ENCODE results near the gene RALGAPA2. TPM values are rescaled to one million over a fixed set of nuclear protein-coding genes. Genes with fewer than 3 reads are reported as not detected.

Gene RALGAPA2
- total and polyA plus RNA-seq, 2 donors (not counting 3 experiments of a cell fraction or from before 2014, with no cell fraction given), result 10.0 to 46.8 TPM

DNA sequence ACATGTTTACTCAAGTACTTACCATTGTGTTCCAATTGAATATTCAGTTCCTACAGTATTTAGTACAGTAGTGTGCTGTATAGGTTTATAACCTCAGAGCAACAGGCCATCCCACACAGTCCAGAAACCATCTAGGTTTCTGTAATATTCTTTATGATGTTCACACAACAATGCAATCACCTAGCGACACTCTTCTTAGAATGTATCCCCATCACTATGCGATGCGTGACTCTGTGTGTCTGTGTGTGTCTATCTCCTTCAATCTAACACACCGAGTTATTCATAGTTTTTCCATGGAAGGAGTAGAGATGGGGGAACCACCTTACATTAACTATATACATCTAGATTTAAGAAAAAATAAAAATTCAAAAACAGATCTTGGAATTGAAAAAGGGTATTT, 182.8 kb downstream of the RALGAPA2 start:
- intact Hi-C loops (cut with micrococcal nuclease), result no loop called here
- no TSS peak for BruUV-seq (replicated peaks)
- no peak for FAIRE-seq

DNA sequence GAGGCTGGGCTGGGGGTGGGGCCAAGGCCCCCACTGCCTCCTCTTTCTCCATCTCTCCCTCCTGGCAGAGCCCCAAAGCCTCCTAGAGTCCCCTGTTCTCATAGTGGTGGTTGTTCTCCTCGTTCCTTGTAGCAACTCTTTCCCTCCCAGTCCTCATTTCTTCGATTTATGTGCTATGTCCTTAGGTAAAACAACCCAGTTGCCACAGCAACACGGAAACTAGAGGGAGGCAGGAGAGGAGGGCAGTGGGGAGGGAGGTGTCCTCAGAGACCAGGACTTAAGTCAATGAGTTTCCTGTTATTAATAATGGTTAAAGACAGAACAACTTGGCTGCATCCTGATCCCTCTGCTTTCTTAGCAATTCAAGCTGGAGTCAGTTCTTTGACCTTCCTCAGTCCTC, 183.6 kb downstream of the RALGAPA2 start:
- Histone ChIP-seq H2AFZ (ENCODE audit: low read depth, low read length) (no peak overlapping the region), H3K9ac (replicated peaks; ENCODE audit: extremely low read depth, insufficient read depth, low read length) (no peak overlapping the region), H4K20me1 (replicated peaks; ENCODE audit: control insufficient read depth, extremely low read depth, insufficient read depth, low read length) (no peaks in the 10 kb centered on the region), H3K27ac (ENCODE audit: insufficient read depth, low read depth, low read length) (no peak overlapping the region), H3K4me3 (replicated peaks in 1 of 3; ENCODE audit: insufficient read depth in 1 of 3, low read depth in 1 of 3, low read length in 3 of 3) (no peak overlapping the region), H3K4me1 (ENCODE audit: control insufficient read depth, extremely low read depth, insufficient read depth, low read length) (no peaks in the 10 kb centered on the region), H3K9me1 (replicated peaks; ENCODE audit: control insufficient read depth, extremely low read depth, insufficient read depth, low read length) (no peaks in the 10 kb centered on the region), H3K36me3 (ENCODE audit: control insufficient read depth in 2 of 2, extremely low read depth in 1 of 2, insufficient read depth in 2 of 2, low read length in 2 of 2) (peaks cover 2 to 21% of the 10 kb centered on the region in 2 experiments), H3K4me2 (ENCODE audit: insufficient read depth, low read length) (no peak overlapping the region), H3K27me3 (ENCODE audit: control insufficient read depth in 2 of 2, insufficient read depth in 2 of 2, low read length in 2 of 2) (no peaks in the 10 kb centered on the region), H3K79me2 (ENCODE audit: control insufficient read depth, insufficient read depth, low read length) (no peaks in the 10 kb centered on the region), H3K9me3 (replicated peaks; ENCODE audit: control insufficient read depth, insufficient read depth, low read length) (no peaks in the 10 kb centered on the region)
- FAIRE-seq, result no peak
- peak; percentile 9 for DNase-seq (ENCODE audit: low read depth, low spot score)
- no TSS peak for BruUV-seq (replicated peaks)
- dilution Hi-C loops (cut with MboI; ENCODE audit: extremely low pct_ligation_motif_present, low sequenced_read_pairs), result no loop called here
- intact Hi-C loops (cut with micrococcal nuclease), result no loop called here
- TF ChIP-seq POLR2A (IDR thresholded peaks at IDR 0.05; ENCODE audit: low read depth, low read length) (no peak), JUN (IDR thresholded peaks at IDR 0.05; ENCODE audit: borderline replicate concordance, insufficient read depth, insufficient read length, low read depth) (no peak)
- TF ChIP-seq, protein P1, sequence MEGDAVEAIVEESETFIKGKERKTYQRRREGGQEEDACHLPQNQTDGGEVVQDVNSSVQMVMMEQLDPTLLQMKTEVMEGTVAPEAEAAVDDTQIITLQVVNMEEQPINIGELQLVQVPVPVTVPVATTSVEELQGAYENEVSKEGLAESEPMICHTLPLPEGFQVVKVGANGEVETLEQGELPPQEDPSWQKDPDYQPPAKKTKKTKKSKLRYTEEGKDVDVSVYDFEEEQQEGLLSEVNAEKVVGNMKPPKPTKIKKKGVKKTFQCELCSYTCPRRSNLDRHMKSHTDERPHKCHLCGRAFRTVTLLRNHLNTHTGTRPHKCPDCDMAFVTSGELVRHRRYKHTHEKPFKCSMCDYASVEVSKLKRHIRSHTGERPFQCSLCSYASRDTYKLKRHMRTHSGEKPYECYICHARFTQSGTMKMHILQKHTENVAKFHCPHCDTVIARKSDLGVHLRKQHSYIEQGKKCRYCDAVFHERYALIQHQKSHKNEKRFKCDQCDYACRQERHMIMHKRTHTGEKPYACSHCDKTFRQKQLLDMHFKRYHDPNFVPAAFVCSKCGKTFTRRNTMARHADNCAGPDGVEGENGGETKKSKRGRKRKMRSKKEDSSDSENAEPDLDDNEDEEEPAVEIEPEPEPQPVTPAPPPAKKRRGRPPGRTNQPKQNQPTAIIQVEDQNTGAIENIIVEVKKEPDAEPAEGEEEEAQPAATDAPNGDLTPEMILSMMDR (IDR thresholded peaks at IDR 0.05; ENCODE audit: extremely low read depth in 1 of 2, insufficient read depth in 1 of 2, low read depth in 1 of 2, low read length in 2 of 2), result no peak
- CTCF ChIA-PET, result no interaction called here
- POLR2A ChIA-PET, result no interaction called here

More for the DNA sequence above, 182.8 kb downstream of the RALGAPA2 start:
- TF ChIP-seq JUN (IDR thresholded peaks at IDR 0.05; ENCODE audit: borderline replicate concordance, insufficient read depth, insufficient read length, low read depth), result no peak
- TF ChIP-seq, protein P2, sequence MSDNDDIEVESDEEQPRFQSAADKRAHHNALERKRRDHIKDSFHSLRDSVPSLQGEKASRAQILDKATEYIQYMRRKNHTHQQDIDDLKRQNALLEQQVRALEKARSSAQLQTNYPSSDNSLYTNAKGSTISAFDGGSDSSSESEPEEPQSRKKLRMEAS (IDR thresholded peaks at IDR 0.05; ENCODE audit: insufficient read depth, insufficient read length), result no peak
- ChIA-PET POLR2A (no interaction called here), CTCF (no interaction called here)
- Histone ChIP-seq H3K4me3 (replicated peaks in 1 of 3; ENCODE audit: insufficient read depth in 1 of 3, low read depth in 1 of 3, low read length in 3 of 3) (no peak overlapping the region), H3K9me1 (replicated peaks; ENCODE audit: control insufficient read depth, extremely low read depth, insufficient read depth, low read length) (no peaks in the 10 kb centered on the region), H3K4me2 (ENCODE audit: insufficient read depth, low read length) (no peak overlapping the region), H4K20me1 (replicated peaks; ENCODE audit: control insufficient read depth, extremely low read depth, insufficient read depth, low read length) (no peaks in the 10 kb centered on the region), H3K9me3 (replicated peaks; ENCODE audit: control insufficient read depth, insufficient read depth, low read length) (no peaks in the 10 kb centered on the region), H3K79me2 (ENCODE audit: control insufficient read depth, insufficient read depth, low read length) (no peaks in the 10 kb centered on the region), H3K27ac (ENCODE audit: insufficient read depth, low read depth, low read length) (no peak overlapping the region), H2AFZ (ENCODE audit: low read depth, low read length) (no peak overlapping the region), H3K36me3 (ENCODE audit: control insufficient read depth in 2 of 2, extremely low read depth in 1 of 2, insufficient read depth in 2 of 2, low read length in 2 of 2) (peaks cover 2 to 21% of the 10 kb centered on the region in 2 experiments), H3K4me1 (ENCODE audit: control insufficient read depth, extremely low read depth, insufficient read depth, low read length) (no peaks in the 10 kb centered on the region), H3K9ac (replicated peaks; ENCODE audit: extremely low read depth, insufficient read depth, low read length) (no peak overlapping the region), H3K27me3 (ENCODE audit: control insufficient read depth in 2 of 2, insufficient read depth in 2 of 2, low read length in 2 of 2) (no peaks in the 10 kb centered on the region)
- no peak for DNase-seq (ENCODE audit: low read depth, low spot score)
- dilution Hi-C loops (cut with MboI; ENCODE audit: extremely low pct_ligation_motif_present, low sequenced_read_pairs), result no loop called here

Data from endothelial cell of umbilical vein (primary cell).